Large intestine (tissue), 3 donors: Measurements from ENCODE around the gene MACROH2A1. TPM values are rescaled to one million over a fixed set of nuclear protein-coding genes. Genes with fewer than 3 reads are reported as not detected.

Experiments used
- DNase-seq, 2 donors: peaks; one replicate each; pipeline versions ENCODE4 v3.0.0 to v3.0.0-alpha.2; 2013
- H3K27ac ChIP-seq: one replicate; pipeline ENCODE4 v1.5.1; 2013; ENCODE audit warnings: low read length
- H3K27me3 ChIP-seq: 2 replicates; pipeline ENCODE4 v1.6.1; 2013; ENCODE audit warnings: low read length; ENCODE audit not compliant: control insufficient read depth, insufficient read depth
- H3K36me3 ChIP-seq: 2 replicates; pipeline ENCODE4 v1.6.1; 2013; ENCODE audit warnings: low read length; ENCODE audit not compliant: control insufficient read depth, insufficient read depth
- H3K4me1 ChIP-seq: one replicate; pipeline ENCODE4 v1.6.1; 2013; ENCODE audit warnings: low read length; ENCODE audit not compliant: control insufficient read depth, insufficient read depth
- H3K4me3 ChIP-seq: one replicate; pipeline ENCODE4 v1.5.1; 2013; ENCODE audit warnings: low read length
- H3K9me3 ChIP-seq: one replicate; pipeline ENCODE4 v1.6.1; 2013; ENCODE audit warnings: mild to moderate bottlenecking, low read depth, low read length, moderate library complexity; ENCODE audit not compliant: control insufficient read depth
- WGBS: methylation state at CpG from one replicate; pipeline ENCODE4 v1.1.5; 2013; ENCODE audit warnings: low lambda C conversion rate; ENCODE audit not compliant: insufficient coverage; 5-methylcytosine and 5-hydroxymethylcytosine counted together
- polyA plus RNA-seq: library from polyadenylated mRNA; unstranded; fragments of 120-200 nt; gene quantifications from one replicate; pipeline ENCODE4 v1.2.1, GENCODE V29; 2013

MACROH2A1 gene
- polyA plus RNA-seq, 1 donor, result 312 TPM

DNA sequence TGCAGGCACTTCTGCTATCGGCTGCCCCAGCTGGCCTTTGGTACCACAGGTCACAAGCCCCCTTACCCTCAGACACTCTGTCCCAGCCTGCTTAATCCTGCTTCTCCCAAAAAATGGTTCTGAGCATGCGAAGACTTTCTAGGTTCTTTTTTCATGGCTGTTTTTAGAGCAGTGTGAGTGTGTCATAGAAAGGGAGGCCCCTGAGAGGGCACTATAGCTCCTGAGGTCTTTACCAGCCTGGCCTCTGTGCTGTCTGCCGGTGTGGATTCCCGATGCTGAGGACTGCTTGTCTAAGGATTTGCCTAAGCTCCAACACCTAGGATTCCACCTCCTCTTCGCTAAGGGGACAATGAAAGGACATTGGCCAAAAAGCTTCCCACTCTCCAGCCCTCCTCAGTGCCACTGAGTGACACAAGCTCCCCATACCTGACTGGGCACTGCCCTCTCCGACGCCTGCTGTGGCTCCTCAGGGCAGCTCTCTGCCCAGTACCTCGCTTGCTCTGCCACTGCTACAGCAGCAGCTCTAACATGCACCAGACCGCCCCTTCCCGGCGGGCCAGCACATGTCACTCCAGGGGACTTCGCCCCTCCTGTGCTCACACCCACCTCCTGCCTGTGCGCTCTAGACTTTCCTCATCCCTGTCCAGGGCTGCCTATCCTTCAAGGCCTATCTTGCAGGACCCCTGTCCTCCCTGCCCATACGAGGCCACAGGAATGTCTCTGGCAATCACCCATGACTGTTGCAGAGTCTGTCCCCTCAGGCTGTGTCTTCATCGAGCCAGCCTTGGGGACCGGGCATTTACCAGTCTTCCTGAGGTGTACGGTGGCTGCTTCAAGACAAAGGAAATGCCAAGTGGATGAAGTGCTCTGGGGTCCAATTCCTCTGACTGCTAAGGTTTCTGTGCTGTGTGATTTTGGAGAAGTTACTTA lies 21.0 kb downstream of the MACROH2A1 start:
- H3K27ac ChIP-seq, result peak overlapping the region; percentile 11
- H3K27me3 ChIP-seq, result no peaks in the 10 kb centered on the region
- H3K4me1 ChIP-seq, result peaks cover 21% of the 10 kb centered on the region
- no CpG with 5 or more reads among the region's 17 CpGs for WGBS
- H3K36me3 ChIP-seq, result peaks cover 85% of the 10 kb centered on the region
- DNase-seq, result peak; percentile 61 to 78
- no peak overlapping the region for H3K4me3 ChIP-seq
- H3K9me3 ChIP-seq, result no peaks in the 10 kb centered on the region

DNA sequence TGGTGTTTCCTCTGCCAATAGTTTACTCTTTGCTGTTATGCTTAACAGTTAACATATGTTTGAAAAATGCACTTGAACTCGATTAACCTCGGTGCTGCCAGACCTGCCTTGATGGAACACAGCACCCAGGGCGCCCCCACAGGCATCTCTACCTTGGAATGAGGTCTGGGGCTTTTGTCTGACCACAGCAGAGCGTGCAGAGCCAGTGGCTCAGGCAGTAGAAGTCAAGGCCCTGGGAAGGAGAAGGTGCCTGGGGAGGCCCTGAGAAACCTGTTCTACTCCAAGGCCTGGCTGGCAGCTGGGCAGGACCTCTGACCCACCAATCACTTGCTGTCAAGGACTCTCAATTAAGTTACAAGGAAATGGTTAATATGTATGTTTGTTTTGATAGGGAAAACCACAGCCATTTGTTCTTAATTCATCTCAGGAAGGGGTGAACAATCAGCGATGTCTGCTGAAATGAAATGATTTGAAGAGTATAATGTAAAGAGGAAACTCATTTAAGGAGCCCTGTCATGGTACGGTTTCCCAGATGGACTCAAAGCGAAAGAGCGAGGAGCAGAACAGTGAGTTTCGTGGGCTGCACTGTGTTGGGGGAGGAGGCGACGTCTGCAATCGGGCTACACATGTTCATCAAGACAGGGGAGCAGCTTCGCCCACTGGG lies 21.9 kb downstream of the MACROH2A1 start:
- no peak for DNase-seq
- no peak overlapping the region for H3K27ac ChIP-seq
- no peaks in the 10 kb centered on the region for H3K9me3 ChIP-seq
- WGBS, result 90% methylated on average over 2 of the region's 13 CpGs
- H3K36me3 ChIP-seq, result peaks cover 86% of the 10 kb centered on the region
- peaks cover 21% of the 10 kb centered on the region for H3K4me1 ChIP-seq
- H3K4me3 ChIP-seq, result no peak overlapping the region
- no peaks in the 10 kb centered on the region for H3K27me3 ChIP-seq

DNA sequence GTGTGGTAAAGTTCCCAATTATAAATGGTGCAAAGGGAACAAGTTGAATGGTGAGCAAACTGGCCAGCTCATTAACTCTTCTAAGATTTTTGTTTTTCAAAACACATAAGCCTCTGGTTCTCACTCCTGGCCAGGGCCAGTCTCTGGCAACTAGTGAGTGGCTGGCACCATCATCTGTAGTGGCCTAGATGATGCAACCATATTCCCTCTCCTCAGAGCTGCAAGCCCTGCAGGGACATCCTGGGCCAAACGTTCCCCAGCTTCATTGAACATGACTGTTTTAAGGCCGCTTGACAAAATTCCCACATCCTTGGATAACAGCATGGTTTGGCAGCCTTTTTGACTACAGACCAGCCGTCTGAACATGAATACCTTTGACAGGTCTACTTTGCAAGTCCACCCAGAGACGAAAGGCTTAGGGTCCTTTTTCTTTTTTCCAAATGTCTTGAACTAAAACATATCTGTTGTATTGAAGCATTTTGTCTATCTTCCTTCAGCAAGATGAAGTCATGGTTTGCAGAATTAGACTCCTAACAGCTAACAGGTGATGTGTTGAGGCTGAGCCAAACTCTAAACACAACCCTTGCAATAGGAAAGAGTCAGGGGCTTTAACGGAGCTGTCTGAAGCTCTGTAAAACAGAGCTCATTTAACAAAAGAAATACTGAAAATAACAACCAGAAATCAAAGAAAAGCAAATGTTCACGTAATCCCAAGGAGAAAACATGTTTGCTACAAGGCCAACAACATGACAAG lies 23.8 kb downstream of the MACROH2A1 start:
- no CpG with 5 or more reads among the region's 6 CpGs for WGBS
- Histone ChIP-seq H3K27ac (no peak overlapping the region), H3K27me3 (no peaks in the 10 kb centered on the region), H3K36me3 (peaks cover 92% of the 10 kb centered on the region), H3K4me3 (no peak overlapping the region), H3K9me3 (no peaks in the 10 kb centered on the region), H3K4me1 (peaks cover 20% of the 10 kb centered on the region)
- no peak for DNase-seq

DNA sequence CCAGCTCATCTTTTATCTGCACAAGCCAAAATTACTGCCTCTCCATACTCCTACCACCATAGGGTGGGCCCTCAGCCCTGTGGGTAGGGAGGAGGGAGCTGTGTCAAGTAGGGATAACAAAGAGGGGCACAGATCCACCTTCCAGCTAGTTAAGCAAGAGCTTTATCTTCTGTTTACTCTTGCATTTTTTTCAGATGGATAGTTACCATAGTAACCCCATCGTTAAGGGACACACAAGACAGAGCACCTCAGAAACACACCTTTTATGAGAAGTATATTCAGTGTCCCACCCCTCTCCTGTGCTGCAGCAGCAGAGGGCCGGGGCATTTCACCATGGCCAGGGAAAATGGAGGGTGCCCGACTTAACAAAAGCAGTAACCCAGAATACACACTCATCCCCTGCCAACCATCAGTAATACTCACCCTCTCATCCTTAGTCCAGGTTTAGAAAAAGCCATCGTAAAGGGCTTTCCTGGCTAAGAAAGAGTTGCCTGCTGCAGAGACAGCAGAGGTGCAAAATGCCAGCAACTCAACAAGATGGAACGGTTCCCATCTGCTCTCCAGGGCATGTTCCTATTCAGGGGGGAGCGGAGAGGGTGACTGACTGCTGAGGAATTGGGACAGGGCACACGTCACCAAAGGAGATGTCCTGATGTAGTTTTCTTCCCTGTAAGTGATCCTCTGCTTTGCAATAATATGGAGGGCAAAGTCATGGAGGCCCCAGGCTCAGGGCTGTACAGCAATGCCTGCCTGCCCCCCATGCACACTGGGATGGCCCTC lies 25.1 kb downstream of the MACROH2A1 start:
- no peak overlapping the region for H3K27ac ChIP-seq
- H3K4me1 ChIP-seq, result peaks cover 18% of the 10 kb centered on the region
- WGBS, result no CpG with 5 or more reads among the region's 7 CpGs
- H3K9me3 ChIP-seq, result no peaks in the 10 kb centered on the region
- peak in 1 of 2 donors; percentile 72 for DNase-seq
- H3K27me3 ChIP-seq, result no peaks in the 10 kb centered on the region
- H3K36me3 ChIP-seq, result peaks cover 92% of the 10 kb centered on the region
- H3K4me3 ChIP-seq, result no peak overlapping the region

DNA sequence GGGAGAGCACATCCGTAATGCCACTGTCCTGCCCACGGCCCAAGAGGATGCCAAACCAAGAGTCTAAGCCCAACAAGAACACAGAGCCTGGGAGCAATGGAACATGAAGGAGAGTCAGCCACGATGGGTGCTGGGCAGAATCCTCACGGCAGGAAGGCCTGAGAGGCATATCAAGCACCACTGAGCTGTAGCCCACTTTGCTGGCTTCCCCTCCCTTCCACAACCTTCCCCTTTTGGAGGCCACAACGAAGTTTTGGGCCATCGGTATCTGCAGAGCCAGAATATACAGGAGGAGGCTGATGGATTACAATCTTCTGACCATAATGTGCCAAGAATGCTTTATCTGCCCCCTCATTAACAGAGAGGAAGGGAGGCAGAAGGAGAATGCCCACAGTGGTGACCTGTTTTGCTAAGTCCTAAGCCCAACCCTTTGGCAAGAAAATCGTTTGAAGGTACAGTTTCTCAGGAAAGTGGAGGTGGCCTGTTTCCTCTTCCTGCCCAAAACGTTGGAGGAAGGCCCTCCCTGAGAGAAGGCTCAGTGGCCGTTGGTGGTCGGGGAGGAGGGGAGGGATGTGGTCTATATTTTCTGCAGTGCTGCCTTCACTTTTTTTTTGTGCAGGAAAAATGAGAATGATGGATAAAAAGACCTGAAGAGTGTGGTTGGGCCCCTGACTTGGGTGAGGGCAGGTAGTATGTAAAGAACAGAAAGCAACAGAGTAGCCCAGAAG lies 26.2 kb downstream of the MACROH2A1 start:
- H3K9me3 ChIP-seq, result no peaks in the 10 kb centered on the region
- no peak overlapping the region for H3K27ac ChIP-seq
- DNase-seq, result no peak
- H3K4me3 ChIP-seq, result no peak overlapping the region
- no peaks in the 10 kb centered on the region for H3K27me3 ChIP-seq
- peaks cover 92% of the 10 kb centered on the region for H3K36me3 ChIP-seq
- peaks cover 10% of the 10 kb centered on the region for H3K4me1 ChIP-seq
- WGBS, result no CpG with 5 or more reads among the region's 10 CpGs

DNA sequence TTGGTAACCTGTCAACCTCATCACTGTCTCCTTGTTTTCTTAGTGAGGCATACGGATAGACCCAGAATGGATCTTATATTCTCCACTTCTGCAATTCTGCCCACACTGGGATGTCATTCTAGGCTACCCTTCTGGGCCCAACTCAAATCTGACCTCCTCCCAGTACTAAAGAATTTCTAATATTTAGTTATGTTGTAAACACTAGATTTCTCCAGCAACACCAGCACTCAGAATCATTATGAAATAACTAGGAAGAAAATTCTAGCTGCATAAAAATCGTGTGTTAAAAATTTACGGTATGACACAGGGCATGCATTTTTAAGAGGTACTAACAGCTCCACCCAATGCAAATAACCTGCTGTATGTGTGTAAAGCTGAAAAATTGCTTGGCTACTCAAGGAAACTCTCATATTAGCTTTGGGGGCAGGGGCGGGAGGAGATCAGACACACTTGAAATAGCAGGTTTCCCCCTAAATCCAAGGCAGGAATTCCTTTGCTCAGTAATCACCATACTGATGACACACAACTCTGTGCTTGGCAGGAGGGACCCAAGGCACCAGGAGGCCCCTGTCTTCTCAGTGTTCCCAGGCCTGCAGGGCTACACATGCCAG lies 27.3 kb downstream of the MACROH2A1 start:
- Histone ChIP-seq H3K36me3 (peaks cover 90% of the 10 kb centered on the region), H3K4me1 (peaks cover 3% of the 10 kb centered on the region)

DNA sequence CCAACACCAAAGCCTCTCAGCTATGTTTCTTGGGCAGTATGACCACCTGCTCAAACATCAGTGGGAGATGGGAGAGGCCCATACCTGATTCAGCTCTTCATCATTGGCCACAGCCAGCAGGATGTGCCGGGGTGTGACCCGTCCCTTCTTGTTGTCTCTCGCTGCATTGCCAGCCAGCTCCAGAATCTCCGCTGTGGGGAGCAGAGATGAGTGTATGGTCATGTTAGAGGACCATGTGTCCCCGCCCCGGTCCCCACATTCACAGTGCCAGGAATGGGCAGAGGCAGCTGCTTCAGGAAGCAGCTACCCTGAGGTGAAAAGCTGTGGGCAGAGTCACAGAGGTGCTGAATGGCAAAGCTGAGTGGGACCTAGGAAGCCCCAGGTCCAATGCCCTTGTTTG lies 29.1 kb downstream of the MACROH2A1 start:
- Histone ChIP-seq H3K4me1 (peaks cover 5% of the 10 kb centered on the region), H3K27ac (no peak overlapping the region), H3K36me3 (peaks cover 87% of the 10 kb centered on the region), H3K4me3 (no peak overlapping the region), H3K27me3 (no peaks in the 10 kb centered on the region), H3K9me3 (no peaks in the 10 kb centered on the region)
- no peak for DNase-seq
- WGBS, result no CpG with 5 or more reads among the region's 6 CpGs

More for the DNA sequence above, 27.3 kb downstream of the MACROH2A1 start:
- Histone ChIP-seq H3K4me3 (no peak overlapping the region), H3K9me3 (no peaks in the 10 kb centered on the region), H3K27me3 (no peaks in the 10 kb centered on the region), H3K27ac (no peak overlapping the region)
- WGBS, result 83% methylated on average over 1 of the region's 4 CpGs
- no peak for DNase-seq

DNA sequence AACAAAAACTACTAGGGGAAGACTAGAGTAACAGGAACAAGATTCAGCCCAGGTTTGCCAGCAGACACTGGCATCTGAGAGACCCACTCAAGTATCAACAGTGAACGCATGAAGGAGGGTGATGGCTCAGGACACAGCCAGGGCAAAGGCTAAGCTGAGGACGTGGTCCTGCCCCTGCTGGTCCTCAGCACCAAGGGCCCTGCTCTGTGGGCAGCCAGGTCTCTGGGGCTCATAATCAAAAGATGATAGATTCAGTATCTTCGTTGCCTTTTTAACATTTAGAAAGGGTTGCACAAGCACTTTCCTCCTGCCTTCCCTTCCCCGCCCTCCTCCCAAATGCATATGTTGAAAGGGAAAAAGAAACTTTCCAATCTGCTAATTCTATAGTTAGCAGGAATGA lies 31.5 kb downstream of the MACROH2A1 start:
- no peak for DNase-seq
- no CpG with 5 or more reads among the region's 4 CpGs for WGBS
- no peak overlapping the region for H3K27ac ChIP-seq
- no peaks in the 10 kb centered on the region for H3K27me3 ChIP-seq
- peaks cover 5% of the 10 kb centered on the region for H3K4me1 ChIP-seq
- H3K4me3 ChIP-seq, result no peak overlapping the region
- H3K36me3 ChIP-seq, result peaks cover 76% of the 10 kb centered on the region
- H3K9me3 ChIP-seq, result no peaks in the 10 kb centered on the region

DNA sequence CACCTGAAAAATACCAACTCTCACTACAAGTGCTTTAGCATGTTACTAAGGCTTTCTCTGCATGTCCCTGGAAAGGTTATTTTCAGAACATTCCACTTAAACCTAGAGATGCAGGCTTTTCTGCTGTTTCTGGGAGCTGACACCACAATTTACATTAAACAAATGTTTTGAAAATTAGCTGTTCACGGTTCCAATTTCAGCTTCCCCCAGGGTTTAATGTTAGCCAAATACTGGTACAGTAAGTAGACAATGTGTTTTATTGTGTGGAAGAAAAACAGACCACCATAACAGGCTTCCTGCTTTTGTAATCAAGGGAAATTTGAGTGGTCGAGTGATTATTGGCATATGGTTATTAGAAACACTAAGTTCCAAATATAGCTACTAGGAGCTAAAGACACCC lies 32.0 kb downstream of the MACROH2A1 start:
- peaks cover 72% of the 10 kb centered on the region for H3K36me3 ChIP-seq
- no peaks in the 10 kb centered on the region for H3K27me3 ChIP-seq
- no peak overlapping the region for H3K27ac ChIP-seq
- no peaks in the 10 kb centered on the region for H3K9me3 ChIP-seq
- no CpG with 5 or more reads among the region's 2 CpGs for WGBS
- DNase-seq, result no peak
- H3K4me3 ChIP-seq, result no peak overlapping the region
- H3K4me1 ChIP-seq, result peaks cover 5% of the 10 kb centered on the region
